Panc1 (cell line): ENCODE measurements around the gene CD8B.

Source experiments
- POLR2AphosphoS5 ChIP-seq: IDR thresholded peaks from 2 replicates; pipeline ENCODE4 v1.6.1; 2012; ENCODE audit warnings: mild to moderate bottlenecking, low read depth, low read length, moderate library complexity
- SIN3A ChIP-seq: IDR thresholded peaks from 2 replicates; pipeline ENCODE4 v1.6.1; 2012; ENCODE audit warnings: low read depth, mild to moderate bottlenecking, low read length, moderate library complexity, borderline replicate concordance; ENCODE audit not compliant: insufficient read depth
- TCF7L2 ChIP-seq: IDR thresholded peaks from 2 replicates; pipeline ENCODE4 v1.6.1; 2011; ENCODE audit warnings: mild to moderate bottlenecking, low read depth, low read length, inconsistent platforms
- TF ChIP-seq, protein P1 (sequence below): fragments of 450-650 bp; IDR thresholded peaks from 2 replicates; pipeline ENCODE4 v1.5.1; 2017; ENCODE audit warnings: mild to moderate bottlenecking
- TF ChIP-seq, protein P2 (sequence below), 2 experiments: IDR thresholded peaks; 2 replicates each; pipeline ENCODE4 v1.6.1; 2011 to 2012; ENCODE audit warnings: low read depth in 2 of 2, control low read depth in 1 of 2, low read length in 1 of 2, mild to moderate bottlenecking in 1 of 2, moderate library complexity in 1 of 2; ENCODE audit not compliant: insufficient read depth in 1 of 2

DNA sequence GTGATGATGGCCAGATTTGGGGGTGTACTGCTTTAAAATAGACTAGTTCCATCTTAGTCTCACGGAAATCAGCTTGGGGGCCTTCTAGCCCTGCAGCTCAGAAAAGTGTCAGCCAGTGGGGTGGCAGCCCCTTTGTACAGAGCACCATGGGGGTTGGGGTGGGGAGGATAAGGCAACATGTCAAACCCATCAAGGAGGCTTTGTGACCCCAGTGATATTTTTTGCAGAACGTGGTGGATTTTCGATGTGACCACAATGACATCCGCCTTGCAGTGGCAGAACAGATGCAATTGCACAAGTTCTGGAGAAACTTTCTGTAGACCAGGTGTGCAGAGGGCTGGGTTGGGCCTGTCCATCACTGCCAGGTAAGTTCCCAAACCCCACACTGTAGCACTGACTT lies 67.9 kb downstream of the CD8B start:
- TF ChIP-seq POLR2AphosphoS5 = no peak
- TF ChIP-seq, protein P1, sequence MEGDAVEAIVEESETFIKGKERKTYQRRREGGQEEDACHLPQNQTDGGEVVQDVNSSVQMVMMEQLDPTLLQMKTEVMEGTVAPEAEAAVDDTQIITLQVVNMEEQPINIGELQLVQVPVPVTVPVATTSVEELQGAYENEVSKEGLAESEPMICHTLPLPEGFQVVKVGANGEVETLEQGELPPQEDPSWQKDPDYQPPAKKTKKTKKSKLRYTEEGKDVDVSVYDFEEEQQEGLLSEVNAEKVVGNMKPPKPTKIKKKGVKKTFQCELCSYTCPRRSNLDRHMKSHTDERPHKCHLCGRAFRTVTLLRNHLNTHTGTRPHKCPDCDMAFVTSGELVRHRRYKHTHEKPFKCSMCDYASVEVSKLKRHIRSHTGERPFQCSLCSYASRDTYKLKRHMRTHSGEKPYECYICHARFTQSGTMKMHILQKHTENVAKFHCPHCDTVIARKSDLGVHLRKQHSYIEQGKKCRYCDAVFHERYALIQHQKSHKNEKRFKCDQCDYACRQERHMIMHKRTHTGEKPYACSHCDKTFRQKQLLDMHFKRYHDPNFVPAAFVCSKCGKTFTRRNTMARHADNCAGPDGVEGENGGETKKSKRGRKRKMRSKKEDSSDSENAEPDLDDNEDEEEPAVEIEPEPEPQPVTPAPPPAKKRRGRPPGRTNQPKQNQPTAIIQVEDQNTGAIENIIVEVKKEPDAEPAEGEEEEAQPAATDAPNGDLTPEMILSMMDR = no peak
- no peak for TF ChIP-seq TCF7L2
- TF ChIP-seq, protein P2, sequence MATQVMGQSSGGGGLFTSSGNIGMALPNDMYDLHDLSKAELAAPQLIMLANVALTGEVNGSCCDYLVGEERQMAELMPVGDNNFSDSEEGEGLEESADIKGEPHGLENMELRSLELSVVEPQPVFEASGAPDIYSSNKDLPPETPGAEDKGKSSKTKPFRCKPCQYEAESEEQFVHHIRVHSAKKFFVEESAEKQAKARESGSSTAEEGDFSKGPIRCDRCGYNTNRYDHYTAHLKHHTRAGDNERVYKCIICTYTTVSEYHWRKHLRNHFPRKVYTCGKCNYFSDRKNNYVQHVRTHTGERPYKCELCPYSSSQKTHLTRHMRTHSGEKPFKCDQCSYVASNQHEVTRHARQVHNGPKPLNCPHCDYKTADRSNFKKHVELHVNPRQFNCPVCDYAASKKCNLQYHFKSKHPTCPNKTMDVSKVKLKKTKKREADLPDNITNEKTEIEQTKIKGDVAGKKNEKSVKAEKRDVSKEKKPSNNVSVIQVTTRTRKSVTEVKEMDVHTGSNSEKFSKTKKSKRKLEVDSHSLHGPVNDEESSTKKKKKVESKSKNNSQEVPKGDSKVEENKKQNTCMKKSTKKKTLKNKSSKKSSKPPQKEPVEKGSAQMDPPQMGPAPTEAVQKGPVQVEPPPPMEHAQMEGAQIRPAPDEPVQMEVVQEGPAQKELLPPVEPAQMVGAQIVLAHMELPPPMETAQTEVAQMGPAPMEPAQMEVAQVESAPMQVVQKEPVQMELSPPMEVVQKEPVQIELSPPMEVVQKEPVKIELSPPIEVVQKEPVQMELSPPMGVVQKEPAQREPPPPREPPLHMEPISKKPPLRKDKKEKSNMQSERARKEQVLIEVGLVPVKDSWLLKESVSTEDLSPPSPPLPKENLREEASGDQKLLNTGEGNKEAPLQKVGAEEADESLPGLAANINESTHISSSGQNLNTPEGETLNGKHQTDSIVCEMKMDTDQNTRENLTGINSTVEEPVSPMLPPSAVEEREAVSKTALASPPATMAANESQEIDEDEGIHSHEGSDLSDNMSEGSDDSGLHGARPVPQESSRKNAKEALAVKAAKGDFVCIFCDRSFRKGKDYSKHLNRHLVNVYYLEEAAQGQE (IDR thresholded peaks at IDR 0.05; ENCODE audit: insufficient read depth in 1 of 2, low read depth in 2 of 2, low read length in 1 of 2) = no peak
- TF ChIP-seq SIN3A = no peak
